CD4-positive, alpha-beta T cell (primary cell): ENCODE data around the gene RUNDC1. TPM values are rescaled to one million over a fixed set of nuclear protein-coding genes. Genes with fewer than 3 reads are reported as not detected.

ENCODE experiments used
- ATAC-seq: fragments of 200-7000 bp; cut with Tn5 transposase; one replicate; pipeline ENCODE4 v1.10.0; 2022; ENCODE audit warnings: mild to moderate bottlenecking; ENCODE audit not compliant: poor library complexity
- CTCF ChIA-PET: fragments of 350-600 bp; sonication (Branson Sonifier 250); formaldehyde crosslinking; loops from one replicate; lab custom pipeline; 2021; ENCODE audit warnings: antibody characterized with exemption, inconsistent platforms; lab: Charles Lee
- POLR2A ChIA-PET: fragments of 350-600 bp; sonication (Branson Sonifier 250); formaldehyde crosslinking; loops from one replicate; lab custom pipeline; 2021; ENCODE audit warnings: antibody characterized with exemption, inconsistent platforms; lab: Charles Lee
- DNase-seq, 14 experiments: peaks; one replicate each; pipeline ENCODE4 v3.0.0-alpha.2; 2013 to 2020; ENCODE audit warnings: mixed read lengths in 2 of 14
- H3K27ac ChIP-seq, 2 donors: one replicate each; pipeline versions ENCODE4 v1.5.1 to v1.7.0; 2013; ENCODE audit warnings: low read length in 2 of 2, low read depth in 1 of 2, mild to moderate bottlenecking in 1 of 2
- H3K27me3 ChIP-seq, 2 experiments: 1 replicate in 1 of 2; 2 replicates in 1 of 2; pipeline versions ENCODE4 v1.6.1 to v1.7.0; 2013; ENCODE audit warnings: low read length in 2 of 2, control low read depth in 1 of 2, mild to moderate bottlenecking in 1 of 2, moderate library complexity in 1 of 2; ENCODE audit not compliant: insufficient read depth in 2 of 2, control insufficient read depth in 1 of 2
- H3K36me3 ChIP-seq: one replicate; pipeline ENCODE4 v1.6.1; 2013; ENCODE audit warnings: low read length, control low read depth; ENCODE audit not compliant: insufficient read depth
- H3K4me1 ChIP-seq: one replicate; pipeline ENCODE4 v1.6.1; 2013; ENCODE audit warnings: low read length, control low read depth; ENCODE audit not compliant: insufficient read depth
- H3K4me3 ChIP-seq: one replicate; pipeline ENCODE4 v1.5.1; 2013; ENCODE audit warnings: mild to moderate bottlenecking, low read length, moderate library complexity
- H3K9me3 ChIP-seq, 2 experiments: 1 replicate in 1 of 2; 2 replicates in 1 of 2; pipeline versions ENCODE4 v1.6.1 to v1.7.0; 2013; ENCODE audit warnings: low read length in 2 of 2, mild to moderate bottlenecking in 2 of 2, control low read depth in 1 of 2, moderate library complexity in 1 of 2; ENCODE audit not compliant: control insufficient read depth in 1 of 2, insufficient read depth in 1 of 2
- H3K27ac Mint-ChIP-seq: one replicate; pipeline ENCODE4 v1.8.0; 2020; ENCODE audit warnings: mixed read lengths
- H3K27me3 Mint-ChIP-seq: one replicate; pipeline ENCODE4 v1.8.0; 2021; ENCODE audit warnings: mixed read lengths
- H3K36me3 Mint-ChIP-seq: one replicate; pipeline ENCODE4 v1.8.0; 2021; ENCODE audit warnings: low read depth, mixed read lengths
- H3K4me1 Mint-ChIP-seq: one replicate; pipeline ENCODE4 v1.8.0; 2021; ENCODE audit warnings: low read depth, mixed read lengths
- H3K4me3 Mint-ChIP-seq: one replicate; pipeline ENCODE4 v1.8.0; 2020; ENCODE audit warnings: mild to moderate bottlenecking, mixed read lengths
- H3K9me3 Mint-ChIP-seq: one replicate; pipeline ENCODE4 v1.8.0; 2020; ENCODE audit warnings: mixed read lengths
- CTCF ChIP-seq: fragments of 200-600 bp; IDR thresholded peaks from one replicate; pipeline ENCODE4 v1.8.0; 2022; ENCODE audit warnings: antibody characterized with exemption, mild to moderate bottlenecking
- intact Hi-C, 2 experiments: fragments of 100-400 bp; cut with DNase I in 1 of 2; cut with micrococcal nuclease in 1 of 2; formaldehyde crosslinking; loops; one replicate each; pipeline versions ENCODE4 v1.15.1 to v1.9.0; 2023 to 2025; cut with DNase I, micrococcal nuclease
- total RNA-seq, 174 experiments: library from RNA in 2 of 174; stranded (reverse) in 2 of 174; gene quantifications; one replicate each; pipeline ENCODE4 v1.2.3 and lab custom pipeline; 2021 to 2026

RUNDC1 gene
- total RNA-seq, 2 experiments from 2014 or later: 11.6 to 11.7 TPM

DNA sequence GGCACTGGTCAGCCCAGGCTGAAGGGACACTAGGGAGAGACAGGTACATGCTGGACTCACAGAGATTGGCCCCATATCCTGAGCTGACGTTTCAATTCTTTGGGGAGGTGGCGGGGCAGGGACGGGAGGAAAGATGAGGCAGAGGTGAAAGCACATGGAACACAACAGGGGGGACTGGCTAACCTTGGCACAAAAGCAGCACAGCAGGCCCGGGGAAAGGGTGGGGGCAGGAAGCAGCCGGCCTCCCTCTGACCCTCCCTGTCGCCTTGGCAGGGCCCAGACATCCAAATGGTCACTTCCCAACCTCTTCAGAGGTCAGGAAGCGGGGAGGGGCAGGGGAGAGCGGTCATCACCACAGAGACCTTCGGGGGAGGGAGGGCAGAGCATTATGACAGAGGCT lies 35.2 kb downstream of the RUNDC1 start:
- Histone ChIP-seq H3K9me3 (no peaks in the 10 kb centered on the region), H3K36me3 (peaks cover 37% of the 10 kb centered on the region), H3K27me3 (no peaks in the 10 kb centered on the region), H3K4me3 (no peak overlapping the region), H3K4me1 (peaks cover 17% of the 10 kb centered on the region), H3K27ac (no peak overlapping the region)
- no peak overlapping the region for H3K4me3 Mint-ChIP-seq
- peaks cover 37% of the 10 kb centered on the region for H3K4me1 Mint-ChIP-seq
- no peaks in the 10 kb centered on the region for H3K27me3 Mint-ChIP-seq
- intact Hi-C loops: no loop called here
- H3K36me3 Mint-ChIP-seq: peaks cover 44% of the 10 kb centered on the region
- ChIA-PET POLR2A (interaction anchor here (1.0 kb wide), 1 partner anchor 18 kb away, joined by 3 read pairs; no protein-coding TSS in a partner anchor), CTCF (no interaction called here)
- no peak for DNase-seq
- ATAC-seq: no peak
- H3K9me3 Mint-ChIP-seq: no peaks in the 10 kb centered on the region
- H3K27ac Mint-ChIP-seq: peak overlapping the region; percentile 49
- no peak for TF ChIP-seq CTCF

GRCh38 chr17:43016216-43016615 lies 35.9 kb downstream of the RUNDC1 start:
- Histone ChIP-seq H3K27ac (no peak overlapping the region), H3K36me3 (peaks cover 33% of the 10 kb centered on the region), H3K4me1 (peaks cover 24% of the 10 kb centered on the region), H3K4me3 (no peak overlapping the region), H3K27me3 (no peaks in the 10 kb centered on the region), H3K9me3 (no peaks in the 10 kb centered on the region)
- CTCF ChIA-PET: no interaction called here
- ATAC-seq: no peak
- POLR2A ChIA-PET: no interaction called here
- H3K27me3 Mint-ChIP-seq: no peaks in the 10 kb centered on the region
- peaks cover 42% of the 10 kb centered on the region for H3K36me3 Mint-ChIP-seq
- no peak for DNase-seq
- intact Hi-C loops: no loop called here
- no peaks in the 10 kb centered on the region for H3K9me3 Mint-ChIP-seq
- H3K4me3 Mint-ChIP-seq: no peak overlapping the region
- peaks cover 39% of the 10 kb centered on the region for H3K4me1 Mint-ChIP-seq
- no peak for TF ChIP-seq CTCF
- no peak overlapping the region for H3K27ac Mint-ChIP-seq

GRCh38 chr17:43018008-43018853 lies 37.9 kb downstream of the RUNDC1 start:
- intact Hi-C loops: no loop called here
- Mint-ChIP-seq H3K27me3 (no peaks in the 10 kb centered on the region), H3K4me1 (peaks cover 41% of the 10 kb centered on the region), H3K9me3 (no peaks in the 10 kb centered on the region), H3K36me3 (peaks cover 27% of the 10 kb centered on the region), H3K27ac (peak overlapping the region; percentile 67), H3K4me3 (peak overlapping the region; percentile 40)
- Histone ChIP-seq H3K4me3 (no peak overlapping the region), H3K36me3 (peaks cover 21% of the 10 kb centered on the region), H3K27ac (peak overlapping the region in 1 of 2 donors; percentile 22), H3K9me3 (no peaks in the 10 kb centered on the region), H3K27me3 (no peaks in the 10 kb centered on the region), H3K4me1 (peaks cover 35% of the 10 kb centered on the region)
- no peak for TF ChIP-seq CTCF
- ChIA-PET POLR2A (interaction anchor here (0.5 to 2.6 kb wide), 5 partner anchors 20 to 1023 kb away, joined by 3 to 11 read pairs (median 3); partner anchors contain the start of genes DHX8 and RPL27), CTCF (interaction anchor here (1.2 kb wide), 1 partner anchor 20 kb away, joined by 3 read pairs; the partner anchor contains the start of gene RPL27)
- DNase-seq (peak in 7 of 14 experiments; percentile 21 to 83 (median 49)), ATAC-seq (peak; percentile 58)
